GM21367 (cell line): ENCODE results near the gene MYADML2.
A peak's percentile ranks its signal among the peaks of the same experiment; 100 is the strongest.

Source experiments
- ATAC-seq: cut with Tn5 transposase; IDR thresholded peaks from one replicate; pipeline ENCODE4 v1.9.1; 2021; ENCODE audit not compliant: unreplicated experiment

Gene MYADML2

DNA sequence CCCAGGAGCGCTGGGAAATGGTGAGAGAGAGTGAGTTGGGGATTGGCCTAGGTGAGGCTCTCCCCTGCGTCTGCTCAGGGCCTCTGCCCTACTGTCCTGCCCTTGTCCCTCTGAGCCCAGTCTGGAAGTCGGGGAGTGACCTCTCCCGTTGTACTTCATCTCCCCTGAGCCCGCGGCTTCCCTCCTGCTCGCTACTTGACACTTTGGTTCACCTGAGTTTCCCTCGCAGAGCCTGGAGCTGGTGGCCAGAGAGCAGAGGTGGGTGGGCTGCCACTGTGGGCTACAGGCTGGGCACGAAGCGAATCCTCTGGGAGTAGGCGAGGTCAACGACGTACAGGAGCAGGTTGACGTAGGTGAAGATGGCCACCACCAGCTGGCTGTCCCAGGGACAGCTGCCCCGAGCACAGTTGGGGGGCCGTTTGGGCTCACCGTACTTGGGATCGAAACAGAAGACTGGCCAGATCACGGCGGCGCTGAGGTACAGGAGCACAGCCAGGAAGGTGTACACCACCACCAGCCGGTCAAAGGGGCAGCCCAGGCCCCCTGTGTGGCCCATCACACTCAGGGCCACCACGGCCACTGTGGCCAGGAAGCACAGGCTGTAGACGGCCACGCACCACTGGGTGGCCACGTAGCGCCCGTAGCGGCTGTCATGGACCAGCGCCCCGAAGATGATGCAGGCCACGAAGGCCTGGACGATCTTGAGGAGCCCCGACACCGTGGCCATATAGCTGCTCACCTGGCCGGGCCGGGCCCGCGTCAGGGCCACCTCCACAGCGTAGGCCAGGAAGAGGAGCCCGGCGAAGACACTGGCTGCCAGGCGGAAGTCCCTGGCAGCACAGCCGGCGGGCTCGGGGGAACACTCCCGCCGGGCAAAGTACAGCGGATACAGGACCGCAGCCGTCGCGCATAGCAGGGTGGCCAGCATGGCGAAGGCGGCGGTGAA, 6.2 kb downstream of the MYADML2 start:
- ATAC-seq: no peak

DNA sequence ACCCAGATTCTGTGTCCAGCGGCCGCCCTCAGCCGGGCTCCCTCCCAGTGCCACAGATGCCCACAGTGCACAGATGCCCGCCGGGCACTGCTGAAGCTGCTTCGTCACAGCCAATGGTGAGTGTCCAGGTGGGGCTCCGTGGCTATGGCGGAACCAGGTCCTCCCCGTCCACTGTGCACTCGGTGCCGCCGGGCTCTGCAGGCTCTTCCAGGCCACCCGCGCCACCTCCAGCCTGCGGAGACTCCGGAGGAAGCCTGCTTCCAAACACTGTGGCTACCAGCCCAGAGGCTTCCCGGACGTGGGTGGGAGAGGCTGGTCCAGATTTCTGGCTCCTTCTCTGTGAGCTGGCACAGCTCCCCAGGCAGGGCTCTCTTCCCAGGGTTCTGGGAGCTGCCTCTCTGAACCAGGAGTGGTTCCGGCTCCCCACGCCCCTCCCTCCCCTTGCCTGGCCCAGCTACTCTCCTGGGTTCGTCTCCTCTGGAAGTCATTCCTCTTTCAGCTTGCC, 7.1 kb downstream of the MYADML2 start:
- ATAC-seq: no peak

DNA sequence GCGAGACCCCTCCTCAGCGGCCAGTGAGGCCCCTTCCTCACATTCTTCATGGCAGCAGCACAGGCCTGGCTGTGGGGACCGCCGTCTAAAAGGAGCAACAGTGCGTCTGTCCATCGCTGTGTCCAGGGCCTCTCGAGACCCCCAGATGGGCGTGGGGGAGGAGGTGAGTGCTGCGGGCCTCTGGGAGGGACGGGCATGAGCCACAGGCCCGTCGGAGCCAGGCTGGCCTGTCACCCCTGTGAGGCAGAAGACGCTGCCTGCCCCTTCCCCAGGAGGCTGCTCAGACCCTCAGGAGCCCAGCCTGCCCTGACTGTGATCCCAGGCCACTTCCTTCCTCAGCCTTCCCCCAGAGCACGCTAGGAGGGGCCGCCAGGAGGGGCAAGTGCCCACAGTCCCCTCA, 7.8 kb downstream of the MYADML2 start:
- no peak for ATAC-seq

DNA sequence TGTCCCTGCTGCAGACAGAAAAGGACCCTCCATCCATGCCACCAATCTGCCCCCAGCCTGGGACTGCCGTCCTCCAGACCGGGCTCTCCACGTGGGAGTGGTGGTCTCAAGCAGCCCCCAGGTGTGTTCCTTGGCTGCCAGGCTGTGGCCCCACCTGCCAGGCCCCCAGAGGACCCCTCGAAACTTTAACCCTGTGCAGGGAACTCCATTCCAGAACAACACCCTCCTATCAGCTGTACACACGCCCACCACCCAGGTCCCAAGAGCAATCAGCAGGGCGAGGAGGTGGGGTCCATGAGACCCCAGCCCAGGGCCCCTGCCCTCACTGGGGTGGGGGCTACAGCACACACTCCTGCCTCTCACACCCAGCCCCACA, 11.3 kb downstream of the MYADML2 start:
- ATAC-seq: no peak

DNA sequence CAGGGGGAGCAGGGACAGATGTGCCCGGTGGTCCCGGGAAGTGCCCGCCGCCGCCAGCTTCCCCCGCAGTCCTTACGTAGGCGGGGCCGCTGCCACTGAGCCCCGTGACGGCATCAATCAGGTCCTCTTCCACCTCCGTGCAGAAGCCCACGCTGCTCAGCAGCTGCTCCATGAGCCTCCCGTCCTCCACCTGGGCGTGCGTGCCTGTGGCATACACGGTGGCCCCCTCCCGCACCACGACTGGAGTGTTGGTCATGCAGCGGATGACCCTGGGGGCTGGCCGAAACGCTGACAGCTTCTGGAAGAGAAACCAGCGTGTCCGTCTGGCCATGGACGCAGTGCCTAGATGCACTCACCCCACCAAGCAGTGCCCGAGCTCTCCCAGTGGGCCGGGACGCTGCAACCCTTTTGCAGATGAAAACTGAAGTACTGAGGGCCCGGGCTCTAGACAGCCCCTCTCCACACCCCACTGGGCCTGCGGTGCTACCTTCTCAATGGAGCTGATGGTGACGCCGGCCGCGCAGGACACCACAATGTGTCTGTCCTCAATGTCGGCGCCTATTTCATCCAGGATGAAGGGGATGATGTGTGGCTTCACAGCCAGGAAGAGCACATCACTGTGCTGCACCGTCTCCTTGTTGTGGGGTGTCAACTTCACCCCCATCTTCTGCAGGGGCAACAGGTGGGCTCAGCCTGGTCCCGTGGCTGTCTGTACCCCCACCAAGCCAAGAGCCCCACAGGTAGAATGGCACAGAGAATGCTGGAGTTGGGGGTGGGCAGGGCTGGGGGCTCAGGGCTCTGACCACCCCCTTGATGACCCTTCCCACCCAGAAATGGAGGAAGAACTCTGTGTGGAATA, 12.0 kb downstream of the MYADML2 start:
- no peak for ATAC-seq

DNA sequence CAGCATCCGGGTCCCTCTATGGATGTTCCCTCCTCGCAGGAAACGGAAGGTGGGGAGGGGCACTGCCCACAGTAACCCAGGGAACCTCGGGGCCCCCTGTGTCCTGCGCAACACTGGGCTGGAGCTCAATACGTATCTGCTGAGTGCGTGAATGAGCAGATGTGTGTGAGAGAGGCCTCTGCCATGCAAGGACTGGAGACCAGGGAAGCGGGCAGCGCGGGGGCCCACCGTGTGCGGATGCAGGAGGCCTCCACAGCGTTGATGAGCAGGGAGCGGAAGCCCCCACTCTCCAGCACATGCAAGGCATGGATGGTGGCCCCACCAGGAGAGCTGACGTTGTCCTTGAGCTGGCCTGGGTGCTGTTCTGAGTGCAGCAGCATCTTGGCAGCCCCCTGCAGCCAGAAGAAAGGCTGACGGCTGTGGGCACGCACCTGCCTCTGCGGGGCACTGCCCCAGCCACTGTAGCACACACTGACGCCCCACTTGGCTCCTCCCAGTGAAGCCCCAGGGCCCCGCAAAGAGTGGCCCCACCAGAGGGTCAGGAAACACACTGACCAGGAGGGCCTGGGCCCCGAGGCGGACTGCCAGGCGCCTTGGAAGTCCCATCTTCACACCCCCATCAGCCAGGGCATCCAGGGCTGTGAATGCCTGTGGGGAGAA, 12.8 kb downstream of the MYADML2 start:
- no peak for ATAC-seq

DNA sequence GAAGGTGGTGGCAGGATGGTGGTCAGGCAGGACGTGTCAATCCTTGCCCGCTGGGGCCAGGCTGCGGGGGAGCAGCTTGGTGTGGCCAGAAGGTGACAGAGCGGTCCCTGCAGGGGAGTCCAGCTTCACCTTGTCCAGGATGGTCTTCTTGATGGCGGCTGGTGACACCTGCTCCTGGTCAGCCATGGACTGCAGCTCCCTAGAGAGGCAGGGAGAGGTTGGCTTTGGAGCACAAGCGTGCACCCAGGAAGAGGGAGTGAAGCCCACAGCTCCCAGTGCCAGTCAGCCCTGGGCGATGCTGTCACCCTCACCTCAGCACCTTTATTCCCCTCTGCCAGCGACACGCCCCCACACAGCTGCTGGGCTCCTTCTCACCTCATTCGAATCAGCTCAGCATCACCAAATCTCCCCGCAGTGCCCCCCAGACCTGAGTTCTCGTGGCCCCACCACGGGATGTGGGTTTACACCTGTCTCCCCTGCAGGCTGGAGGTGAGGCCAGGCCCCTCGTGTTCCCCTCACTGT, 13.8 kb downstream of the MYADML2 start:
- ATAC-seq: no peak

DNA sequence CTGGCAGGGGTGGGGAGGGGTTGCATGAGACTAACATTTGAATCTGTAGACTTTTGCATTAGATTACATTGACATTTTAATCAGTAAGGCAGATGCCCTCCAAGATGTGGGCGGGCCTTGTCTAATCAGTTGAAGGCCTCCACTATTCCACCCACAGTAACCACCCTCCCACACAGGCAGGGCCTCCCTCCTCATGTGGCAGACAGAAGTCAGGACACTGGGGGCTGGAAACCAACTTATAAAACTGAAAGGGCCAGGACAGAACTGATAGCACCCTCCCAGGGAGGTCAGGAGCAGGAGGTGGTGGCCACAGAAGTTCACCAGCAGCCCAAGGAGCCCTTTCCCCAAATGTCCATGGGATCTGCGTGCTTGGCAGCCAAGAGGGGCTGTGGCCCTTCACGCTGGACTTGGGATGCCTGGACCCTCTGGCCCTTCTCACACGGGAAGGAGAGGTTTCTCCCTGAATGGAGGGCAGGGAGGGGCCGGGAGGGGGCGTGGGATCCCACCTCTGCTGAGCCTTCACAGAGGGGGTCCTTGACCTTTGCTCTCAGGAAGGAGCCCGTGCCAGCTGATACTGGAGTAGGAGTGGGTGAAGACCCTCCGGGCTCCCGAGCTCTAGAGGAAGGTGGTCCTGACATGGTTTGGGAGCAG, 14.6 kb downstream of the MYADML2 start:
- no peak for ATAC-seq

DNA sequence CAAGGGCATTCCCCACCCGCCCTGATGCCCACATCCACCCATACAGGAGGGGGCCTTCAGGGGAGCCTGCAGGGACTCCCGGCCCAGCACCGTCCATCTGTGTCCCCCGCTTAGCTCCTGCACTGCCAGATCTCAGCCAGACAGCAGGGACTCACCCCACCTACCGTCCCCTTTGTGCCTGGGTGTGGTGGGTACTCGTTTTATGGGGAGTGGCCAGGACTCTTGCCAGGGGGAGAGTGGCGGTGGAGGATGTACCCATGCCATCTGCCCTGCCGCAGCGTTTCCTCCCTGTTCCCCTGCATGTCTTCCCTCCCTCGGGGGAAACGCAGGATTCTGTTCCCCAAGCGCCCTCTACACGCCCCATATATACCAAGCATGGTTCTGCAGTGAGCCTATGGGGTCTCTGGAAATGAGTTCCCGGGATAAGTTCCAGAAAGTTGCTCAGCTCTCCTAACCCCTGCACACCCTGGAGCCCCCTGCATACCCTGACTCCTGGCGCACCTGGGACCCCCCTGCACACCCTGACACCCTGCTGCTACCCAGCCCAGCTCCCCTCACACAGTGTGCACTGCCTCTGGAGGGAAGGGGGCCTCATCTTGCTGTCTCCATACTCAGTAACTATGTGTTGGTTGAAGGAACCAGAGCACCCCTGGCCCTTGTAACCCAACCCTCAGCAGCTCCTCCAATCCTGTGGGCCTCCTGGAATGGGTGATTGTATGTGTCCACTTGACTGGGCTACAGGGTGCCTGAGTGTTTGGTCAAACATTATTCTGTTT, 15.3 kb downstream of the MYADML2 start:
- ATAC-seq: no peak

DNA sequence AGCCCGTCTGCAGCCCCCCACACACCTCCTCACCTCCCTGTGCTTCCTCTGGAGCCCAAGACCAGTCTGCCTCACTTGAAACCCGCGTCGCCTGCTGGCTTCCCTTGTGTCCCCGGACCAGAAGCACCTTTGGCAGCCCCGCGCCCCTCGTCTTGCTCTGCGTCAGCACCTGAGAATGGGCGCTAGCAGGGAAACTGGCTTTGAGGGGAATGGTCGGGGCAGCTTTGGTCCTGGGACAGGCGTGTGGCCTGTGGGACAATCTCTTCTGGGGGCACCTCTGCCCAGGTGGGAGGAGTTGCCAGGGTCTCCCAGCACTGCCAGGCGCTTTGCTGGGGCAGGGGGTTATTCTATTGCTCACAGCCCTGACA, 15.9 kb downstream of the MYADML2 start:
- ATAC-seq: no peak

DNA sequence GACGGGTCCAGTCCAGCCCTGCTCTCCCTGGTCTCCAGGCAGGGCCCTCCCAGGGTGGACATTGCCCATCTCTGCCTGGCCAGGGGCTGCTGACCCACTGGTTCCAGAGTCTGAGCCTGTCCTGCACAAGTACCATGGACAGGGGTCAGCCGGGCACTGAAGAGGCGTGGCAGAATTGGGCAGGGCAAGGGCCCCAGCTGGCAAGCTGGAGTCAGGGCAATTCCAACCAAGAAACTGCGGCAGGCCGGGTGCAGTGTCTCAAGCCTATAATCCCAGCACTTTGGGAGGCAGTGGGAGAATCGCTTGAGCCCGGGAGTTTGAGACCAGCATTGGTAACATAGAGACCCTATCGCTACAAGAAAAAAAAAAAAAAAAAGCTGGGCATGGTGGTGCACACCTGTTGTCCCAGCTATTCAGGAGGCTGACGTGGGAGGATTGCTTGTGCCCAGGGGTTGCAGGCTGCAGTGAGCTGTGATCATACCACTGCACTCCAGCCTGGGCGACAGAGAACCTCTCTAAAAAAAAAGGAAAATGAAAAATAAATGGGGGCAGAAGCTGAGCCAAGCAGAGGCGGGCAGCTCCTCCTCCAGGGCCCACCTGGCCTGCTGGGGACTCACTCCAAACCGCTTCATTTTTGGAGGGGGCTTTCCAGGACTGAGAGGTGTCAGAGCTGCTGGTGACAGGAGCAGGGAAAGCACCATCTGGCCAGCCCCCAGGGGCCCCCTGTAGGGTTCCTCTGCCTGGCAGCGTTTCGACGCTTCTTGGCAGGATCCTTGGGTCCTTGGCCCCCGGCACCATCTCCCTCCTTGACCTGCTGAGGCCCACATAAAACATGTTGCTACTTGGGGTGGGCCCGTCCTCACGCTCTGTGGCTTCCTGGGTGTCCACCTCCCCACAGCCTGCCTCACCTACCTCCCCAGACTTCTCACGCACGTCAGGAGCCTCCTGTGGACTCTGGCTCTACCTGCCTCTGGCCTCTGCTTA, 16.6 kb downstream of the MYADML2 start:
- ATAC-seq: no peak

DNA sequence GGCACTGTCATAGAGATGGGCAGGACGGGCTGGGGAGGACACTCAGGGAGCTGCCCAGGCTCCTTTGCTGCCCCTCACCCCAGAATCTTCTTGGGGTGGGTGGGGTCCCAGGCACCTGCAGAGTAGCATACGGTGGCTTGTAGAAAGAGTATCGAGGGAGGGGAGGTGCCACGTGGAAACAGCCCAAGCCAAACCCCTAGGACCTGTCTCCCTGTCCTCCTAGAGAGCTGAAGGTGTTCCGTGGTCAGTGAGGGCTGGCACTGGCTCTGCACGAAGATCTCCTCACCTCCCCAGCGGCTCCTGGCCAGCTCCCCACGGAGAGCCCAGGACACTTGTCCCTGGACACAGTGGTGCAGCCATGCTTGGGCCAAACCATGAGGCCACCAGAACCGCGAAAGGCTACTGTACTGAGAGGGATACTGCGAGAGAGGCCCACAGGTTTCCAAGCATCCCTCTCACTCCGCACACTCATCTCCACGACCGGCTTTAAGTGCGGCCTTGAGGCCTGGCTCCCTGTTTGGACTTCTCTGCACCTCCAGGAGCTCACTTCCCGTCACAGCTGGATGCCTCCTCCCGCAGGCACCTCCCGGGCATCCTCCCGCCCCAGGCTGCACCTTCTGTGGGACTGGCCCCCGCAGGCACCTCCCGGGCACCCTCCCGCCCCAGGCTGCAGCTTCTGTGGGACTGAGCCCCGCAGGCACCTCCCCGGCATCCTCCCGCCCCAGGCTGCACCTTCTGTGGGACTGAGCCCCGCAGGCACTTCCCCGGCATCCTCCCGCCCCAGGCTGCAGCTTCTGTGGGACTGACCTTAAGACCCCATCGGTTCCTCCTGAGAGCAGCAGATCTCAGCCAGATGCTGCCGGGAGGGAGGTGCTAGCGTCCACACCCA, 17.5 kb downstream of the MYADML2 start:
- ATAC-seq: no peak

DNA sequence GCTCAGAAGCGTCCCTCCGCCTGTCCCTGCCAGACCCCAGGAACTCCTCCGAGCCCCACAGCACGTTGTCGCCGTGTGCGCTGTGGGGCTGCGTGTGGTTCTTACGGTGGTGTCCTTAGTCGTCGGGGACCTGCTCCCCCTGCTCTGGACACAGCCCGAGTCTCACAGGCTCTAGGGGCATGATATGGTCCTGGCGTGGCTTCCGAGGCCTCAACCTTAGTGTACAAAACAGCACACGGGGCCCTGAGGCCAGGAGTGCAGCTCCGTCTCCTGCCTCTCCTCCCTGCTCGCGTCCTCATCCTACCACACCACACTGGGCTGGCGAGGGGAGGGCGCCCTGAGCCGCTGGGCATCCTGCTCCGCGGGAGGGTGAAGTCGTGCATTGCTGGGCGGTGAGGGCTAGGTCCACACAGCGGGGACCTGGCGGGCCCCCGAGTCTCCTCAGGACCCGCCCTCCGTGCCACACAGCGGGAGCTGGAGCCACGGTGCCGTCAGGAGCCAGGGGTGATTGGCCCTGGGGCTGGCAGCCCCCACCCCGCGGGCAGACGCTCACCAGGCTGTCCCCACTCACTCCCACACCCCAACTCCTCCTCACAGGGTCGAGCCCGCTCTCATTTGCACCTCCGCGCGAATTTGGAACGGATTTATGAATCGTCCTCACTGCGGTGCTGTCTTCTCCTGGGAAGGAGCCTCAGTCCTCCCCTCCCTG, 18.3 kb downstream of the MYADML2 start:
- no peak for ATAC-seq

DNA sequence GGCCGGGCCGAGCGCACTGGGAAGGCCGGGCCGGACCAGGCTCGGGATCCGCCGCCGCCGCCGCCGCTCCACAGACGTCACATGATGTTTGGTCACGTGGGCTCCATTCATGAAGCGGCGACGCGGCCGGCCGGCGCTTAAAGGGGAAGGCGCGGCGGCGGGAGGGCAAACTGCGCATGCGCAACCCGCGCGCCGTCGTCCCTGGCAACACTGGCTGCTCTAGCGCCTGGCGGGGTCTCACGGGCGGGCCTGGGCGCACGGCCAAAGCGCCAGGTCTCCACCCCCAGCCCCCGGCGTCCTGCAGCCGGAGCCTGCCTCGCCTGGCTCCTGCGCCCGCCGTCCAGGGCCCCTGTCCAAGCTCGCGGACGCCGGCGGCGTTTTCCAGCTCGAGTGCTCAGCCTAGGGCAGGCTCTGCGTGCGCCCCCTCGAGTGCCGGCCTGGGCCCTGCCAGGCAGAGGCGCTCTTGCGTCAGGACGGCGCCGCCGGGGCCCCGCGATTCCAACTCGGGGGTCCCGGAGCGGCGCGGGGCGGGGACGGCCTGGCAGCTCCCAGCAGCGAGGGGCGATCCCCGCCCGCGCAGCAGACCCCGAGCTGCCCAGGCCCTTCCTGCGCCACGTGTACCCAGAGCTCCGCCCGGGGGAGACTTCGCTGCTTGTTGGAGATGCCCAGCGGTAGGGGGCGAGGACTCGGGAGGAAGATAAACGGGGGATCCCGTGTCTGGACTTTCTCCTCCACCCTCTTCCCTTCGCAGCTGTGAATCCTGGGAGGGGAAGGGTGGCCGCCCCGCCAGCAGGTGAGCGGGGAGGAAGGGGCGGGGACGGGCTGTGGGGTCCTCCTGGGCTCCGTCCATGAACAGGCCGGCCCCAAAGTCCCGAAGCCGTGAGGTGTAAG, 19.1 kb downstream of the MYADML2 start, which contains the start of gene MAFG:
Gene MAFG, minus strand, starts transcription at position 83 of the 891 bp plus-strand sequence. CDS start 4,550 bp downstream, outside the sequence.
- ATAC-seq: peak; percentile 46

DNA sequence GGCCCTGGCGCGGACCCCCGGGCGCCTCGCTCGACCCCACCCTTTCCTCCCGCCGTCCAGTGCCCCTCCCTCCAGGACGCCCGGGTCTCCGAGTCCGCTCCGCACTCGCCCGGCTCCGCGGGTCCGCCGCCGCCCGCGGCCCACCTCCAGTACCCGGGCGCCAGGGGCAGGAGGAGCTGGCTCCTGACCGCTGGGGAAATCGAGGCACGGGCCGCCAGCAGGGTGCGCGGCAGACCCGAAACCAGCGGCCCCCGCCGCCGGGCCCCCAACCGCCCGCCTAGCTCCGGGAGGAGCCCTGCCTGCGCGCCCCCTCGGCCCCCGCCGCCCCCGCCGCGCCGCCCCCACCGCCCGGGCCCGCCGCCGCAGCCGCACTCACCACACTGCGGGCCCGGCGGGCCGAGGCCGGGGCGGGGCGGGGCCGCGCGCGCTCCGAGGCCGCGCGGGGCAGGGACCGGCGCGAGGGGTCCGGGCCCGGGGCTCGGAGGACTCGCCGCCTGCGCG, 19.8 kb downstream of the MYADML2 start:
- no peak for ATAC-seq
